H1 (cell line): ENCODE results near the gene TMEM117. TPM values are rescaled to one million over a fixed set of nuclear protein-coding genes. Genes with fewer than 3 reads are reported as not detected.

Experiments used
- BACH1 ChIP-seq: IDR thresholded peaks from 2 replicates; pipeline ENCODE4 v1.6.1; 2012; ENCODE audit warnings: low read length, improper control_type of control experiment
- FOSL1 ChIP-seq: IDR thresholded peaks from 2 replicates; pipeline ENCODE4 v1.6.1; 2011; ENCODE audit warnings: mild to moderate bottlenecking, low read depth, low read length, moderate library complexity; ENCODE audit not compliant: insufficient read depth
- KDM1A ChIP-seq: fragments of 200-600, 300-600 bp; sonication (generic); IDR thresholded peaks from 2 replicates; pipeline ENCODE4 v1.7.1; 2016; ENCODE audit warnings: mild to moderate bottlenecking, low read length, borderline replicate concordance
- SIRT6 ChIP-seq: IDR thresholded peaks from one replicate; pipeline ENCODE4 v1.7.1; 2012; ENCODE audit warnings: low read length, inconsistent platforms
- SUZ12 ChIP-seq: fragments of 200-600 bp; sonication (generic); IDR thresholded peaks from 2 replicates; pipeline ENCODE4 v1.6.1; 2012; ENCODE audit warnings: mild to moderate bottlenecking, inconsistent platforms, low read length, moderate library complexity, mixed read lengths
- TCF12 ChIP-seq: IDR thresholded peaks from 2 replicates; pipeline ENCODE4 v1.6.1; 2011; ENCODE audit warnings: low read depth, mild to moderate bottlenecking, low read length
- polyA plus RNA-seq, 7 experiments: library from polyadenylated mRNA; depleted of rRNA in 3 of 7; stranded (reverse) in 5 of 7; unstranded in 2 of 7; fragments of >200 nt in 5 of 7; fragments of 200-250 nt in 2 of 7; gene quantifications; 1 replicate in 5 of 7; 2 replicates in 1 of 7; 4 replicates in 1 of 7; pipeline versions ENCODE4 v1.2.1 to v1.2.3, GENCODE V29; 2011 to 2013; ENCODE audit warnings: missing spikeins in 2 of 7, mixed read lengths in 2 of 7
- total RNA-seq: library from RNA; stranded (reverse); fragmentation: NEBNext Ultra II Directional; extraction: Animal tissue kit (Norgen Biotek cat#: 25700); gene quantifications from 2 replicates; pipeline ENCODE4 v1.2.1, GENCODE V29; 2021
- TF ChIP-seq, protein P1 (sequence below): IDR thresholded peaks from 2 replicates; pipeline ENCODE4 v1.6.1; 2012; ENCODE audit warnings: inconsistent platforms

TMEM117 gene
- total and polyA plus RNA-seq, 2 of the 8 experiments (the other 6 are each of a cell fraction or from before 2014, with no cell fraction given) = 0.80 to 1.4 TPM

DNA sequence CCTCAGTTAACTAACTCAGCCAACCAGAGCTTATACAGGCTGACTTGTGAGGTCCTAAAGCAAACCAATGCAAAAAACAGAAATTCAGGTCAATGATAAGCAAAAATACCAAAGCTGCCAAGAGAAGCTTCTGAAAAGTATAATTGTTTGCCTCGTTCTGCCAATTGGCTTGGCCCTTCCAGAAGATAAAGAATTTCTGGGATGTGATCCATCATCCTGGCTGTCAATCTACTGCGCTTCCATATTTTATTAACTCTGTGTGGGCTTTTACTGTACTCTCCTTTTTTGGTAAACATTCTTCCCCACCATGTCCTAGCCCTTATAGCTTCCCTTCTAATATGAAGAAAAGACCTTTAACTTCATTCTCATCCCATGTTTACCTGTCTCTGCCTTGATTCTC is 387.9 kb downstream of the TMEM117 start (continued):
- TF ChIP-seq SUZ12 (no peak), TCF12 (no peak), KDM1A (no peak), SIRT6 (no peak), FOSL1 (no peak), BACH1 (no peak)
- TF ChIP-seq, protein P1, sequence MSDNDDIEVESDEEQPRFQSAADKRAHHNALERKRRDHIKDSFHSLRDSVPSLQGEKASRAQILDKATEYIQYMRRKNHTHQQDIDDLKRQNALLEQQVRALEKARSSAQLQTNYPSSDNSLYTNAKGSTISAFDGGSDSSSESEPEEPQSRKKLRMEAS = no peak
